SU-DHL-6 (cell line): Measurements from ENCODE around the gene CCNL2.
"Not testable (repeated sequence)": the region's sequence is repeated elsewhere in the genome, so short reads cannot be mapped to it uniquely, and the experiment has no call there.

Experiments used
- H2AFZ ChIP-seq: fragments of 200-600 bp; sonication (generic); 2 replicates; pipeline ENCODE4 v1.6.1; 2014; ENCODE audit warnings: low read depth, mild to moderate bottlenecking, moderate library complexity, mixed read lengths, antibody characterized with exemption, low read length; ENCODE audit not compliant: severe bottlenecking
- H3F3A ChIP-seq: fragments of 200-600 bp; shearing (Covaris generic); 2 replicates; pipeline ENCODE4 v1.6.0; 2016; ENCODE audit warnings: antibody characterized with exemption, mild to moderate bottlenecking; ENCODE audit not compliant: insufficient read depth
- H3K27ac ChIP-seq: fragments of 200-600 bp; sonication (generic); 2 replicates; pipeline ENCODE4 v1.5.1; 2016; ENCODE audit warnings: low read depth, mild to moderate bottlenecking, low read length, moderate library complexity, mixed read lengths
- H3K27me3 ChIP-seq: fragments of 200-600 bp; sonication (generic), shearing (Covaris generic); 2 replicates; pipeline ENCODE4 v1.6.0; 2014; ENCODE audit warnings: mild to moderate bottlenecking, low read length
- H3K36me3 ChIP-seq: fragments of 200-600 bp; sonication (generic); 2 replicates; pipeline ENCODE4 v1.6.1; 2014; ENCODE audit warnings: mild to moderate bottlenecking, low read length, mixed read lengths
- H3K4me2 ChIP-seq: fragments of 300-600, 200-600 bp; shearing (Covaris generic), sonication (generic); 2 replicates; pipeline ENCODE4 v1.6.0; 2014; ENCODE audit warnings: low read length, low read depth, mild to moderate bottlenecking; ENCODE audit not compliant: poor library complexity, severe bottlenecking
- H3K4me3 ChIP-seq: fragments of 200-600 bp; sonication (generic); 2 replicates; pipeline ENCODE4 v1.5.1; 2014; ENCODE audit warnings: antibody characterized with exemption, low read length, mild to moderate bottlenecking, mixed read lengths; ENCODE audit not compliant: insufficient read depth, poor library complexity, severe bottlenecking
- H3K79me2 ChIP-seq: fragments of 200-600 bp; sonication (generic); 2 replicates; pipeline ENCODE4 v1.6.1; 2014; ENCODE audit warnings: mild to moderate bottlenecking, low read length, moderate library complexity; ENCODE audit not compliant: insufficient read depth
- H3K9ac ChIP-seq: fragments of 200-600 bp; sonication (generic); 2 replicates; pipeline ENCODE4 v1.7.0; 2014; ENCODE audit warnings: mild to moderate bottlenecking, low read length
- H3K9me2 ChIP-seq: fragments of 200-600 bp; sonication (generic); replicated peaks from 2 replicates; pipeline ENCODE4 v1.6.1; 2014; ENCODE audit warnings: low read length; ENCODE audit not compliant: insufficient read depth
- H3K9me3 ChIP-seq: fragments of 200-600 bp; sonication (generic); 2 replicates; pipeline ENCODE4 v1.6.1; 2014; ENCODE audit warnings: low read length, mixed read lengths; ENCODE audit not compliant: insufficient read depth
- H4K20me1 ChIP-seq: fragments of 200-600 bp; sonication (generic); 2 replicates; pipeline ENCODE4 v1.6.1; 2014; ENCODE audit warnings: low read depth, mild to moderate bottlenecking, antibody characterized with exemption, low read length, moderate library complexity, mixed read lengths
- EZH2phosphoT487 ChIP-seq: fragments of 200-600 bp; sonication (generic), shearing (Covaris generic); conservative IDR thresholded peaks from 2 replicates; pipeline ENCODE4 v1.6.1; 2018; ENCODE audit warnings: mild to moderate bottlenecking, antibody characterized with exemption, low read length, moderate library complexity, mixed read lengths
- TF ChIP-seq, protein P1 (sequence below): fragments of 200-600 bp; sonication (generic); IDR thresholded peaks from one replicate; pipeline ENCODE4 v1.5.1; 2017; ENCODE audit warnings: antibody characterized with exemption, mild to moderate bottlenecking, low read length, moderate library complexity; ENCODE audit not compliant: insufficient read depth, poor library complexity, severe bottlenecking

The CCNL2 gene

DNA sequence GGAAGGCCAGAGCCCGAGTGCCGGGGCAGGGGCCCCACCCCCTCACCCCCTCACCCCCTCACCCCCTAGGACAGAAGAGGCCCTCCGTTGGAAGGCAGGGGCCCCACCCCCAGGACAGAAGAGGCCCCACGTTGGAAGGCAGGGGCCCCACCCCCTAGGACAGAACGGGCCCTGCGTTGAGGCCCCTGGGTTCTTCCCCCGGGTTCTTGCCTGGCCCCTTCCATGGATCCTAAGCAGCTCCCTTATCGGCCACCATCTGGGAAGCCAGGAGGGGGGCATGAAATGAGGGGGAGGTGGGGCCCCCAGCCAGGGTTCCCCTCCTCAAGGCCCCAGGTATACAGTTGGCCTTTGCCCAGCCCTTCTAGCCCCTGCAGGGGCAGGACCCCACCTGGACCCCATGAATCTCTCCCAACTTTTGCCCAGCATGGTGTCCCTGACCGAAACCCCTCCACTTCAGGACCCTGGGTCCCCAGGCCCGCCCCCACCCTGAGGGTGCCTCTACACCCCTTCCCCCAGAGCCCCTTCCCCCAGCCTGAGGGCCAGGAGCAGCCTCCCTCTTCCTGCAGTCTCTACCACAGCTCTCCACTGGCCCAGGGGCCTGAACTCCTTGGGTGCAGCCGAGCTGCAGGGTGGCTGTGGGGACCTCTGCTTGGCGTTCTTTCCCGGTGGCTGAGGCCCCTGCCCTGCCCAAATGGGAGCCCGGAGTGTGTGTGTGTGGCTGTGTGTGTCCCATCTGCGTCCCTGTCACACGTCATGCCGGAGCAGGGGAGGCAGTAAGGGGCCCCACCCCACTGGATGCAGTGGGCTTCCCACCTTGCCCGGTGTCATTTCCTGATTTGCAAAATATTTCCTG is 32.1 kb upstream of the CCNL2 start:
- TF ChIP-seq EZH2phosphoT487: no peak
- TF ChIP-seq, protein P1, sequence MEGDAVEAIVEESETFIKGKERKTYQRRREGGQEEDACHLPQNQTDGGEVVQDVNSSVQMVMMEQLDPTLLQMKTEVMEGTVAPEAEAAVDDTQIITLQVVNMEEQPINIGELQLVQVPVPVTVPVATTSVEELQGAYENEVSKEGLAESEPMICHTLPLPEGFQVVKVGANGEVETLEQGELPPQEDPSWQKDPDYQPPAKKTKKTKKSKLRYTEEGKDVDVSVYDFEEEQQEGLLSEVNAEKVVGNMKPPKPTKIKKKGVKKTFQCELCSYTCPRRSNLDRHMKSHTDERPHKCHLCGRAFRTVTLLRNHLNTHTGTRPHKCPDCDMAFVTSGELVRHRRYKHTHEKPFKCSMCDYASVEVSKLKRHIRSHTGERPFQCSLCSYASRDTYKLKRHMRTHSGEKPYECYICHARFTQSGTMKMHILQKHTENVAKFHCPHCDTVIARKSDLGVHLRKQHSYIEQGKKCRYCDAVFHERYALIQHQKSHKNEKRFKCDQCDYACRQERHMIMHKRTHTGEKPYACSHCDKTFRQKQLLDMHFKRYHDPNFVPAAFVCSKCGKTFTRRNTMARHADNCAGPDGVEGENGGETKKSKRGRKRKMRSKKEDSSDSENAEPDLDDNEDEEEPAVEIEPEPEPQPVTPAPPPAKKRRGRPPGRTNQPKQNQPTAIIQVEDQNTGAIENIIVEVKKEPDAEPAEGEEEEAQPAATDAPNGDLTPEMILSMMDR: no peak
- Histone ChIP-seq H3K27ac (no peak overlapping the region), H3K9me3 (no peaks in the 10 kb centered on the region), H3K79me2 (no peaks in the 10 kb centered on the region), H3K4me2 (no peak overlapping the region), H3K27me3 (no peaks in the 10 kb centered on the region), H3K36me3 (no peaks in the 10 kb centered on the region), H3F3A (no peaks in the 10 kb centered on the region), H3K4me3 (no peak overlapping the region), H3K9me2 (no peaks in the 10 kb centered on the region), H4K20me1 (no peaks in the 10 kb centered on the region), H2AFZ (no peak overlapping the region), H3K9ac (no peak overlapping the region)

DNA sequence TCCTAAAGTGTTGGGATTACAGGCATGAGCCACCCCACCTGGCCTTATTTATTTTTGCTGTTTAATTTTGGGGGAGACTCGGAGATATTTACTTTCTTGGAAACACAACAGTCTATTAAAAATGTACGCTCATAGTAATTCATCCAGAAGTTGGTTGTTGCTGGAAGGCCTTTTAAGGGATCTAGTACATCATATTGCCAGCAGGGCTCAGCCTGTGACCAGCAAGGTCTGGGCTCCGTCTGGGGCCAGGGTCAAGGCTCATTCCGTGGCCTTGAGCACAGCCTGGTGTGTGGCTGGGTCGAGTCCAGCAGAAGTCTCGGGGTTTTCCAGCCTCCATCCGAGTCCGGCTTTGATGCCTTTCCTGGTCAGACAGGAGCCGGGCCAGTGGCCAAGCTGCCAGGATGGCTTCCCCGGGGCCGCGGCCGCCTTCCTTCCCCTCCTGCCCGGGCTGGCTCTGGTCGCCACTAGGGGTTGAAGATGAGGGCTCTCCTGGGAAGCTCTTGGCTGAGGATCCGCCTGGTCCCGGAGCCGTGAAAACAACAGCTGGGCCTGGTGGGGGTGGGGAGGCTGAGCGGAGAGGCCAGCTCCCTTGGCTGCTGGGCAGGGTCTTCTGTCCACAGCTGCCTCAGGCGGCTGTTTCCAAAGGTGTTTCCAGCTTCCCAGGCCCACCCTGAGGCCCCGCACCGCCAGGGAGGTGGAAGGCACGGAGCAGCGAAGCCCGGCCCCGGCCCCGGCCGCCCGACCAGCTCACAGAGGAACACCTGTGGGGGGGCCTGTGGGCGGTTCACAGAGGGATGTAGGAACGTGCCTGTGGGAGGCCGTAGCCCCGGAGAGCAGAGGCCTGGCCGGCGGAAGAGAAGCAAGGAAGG is 31.2 kb upstream of the CCNL2 start:
- no peaks in the 10 kb centered on the region for H3K9me2 ChIP-seq
- H3K27me3 ChIP-seq: no peaks in the 10 kb centered on the region
- no peak overlapping the region for H3K4me3 ChIP-seq
- no peak overlapping the region for H3K9ac ChIP-seq
- no peaks in the 10 kb centered on the region for H3K79me2 ChIP-seq
- no peaks in the 10 kb centered on the region for H3K9me3 ChIP-seq
- H2AFZ ChIP-seq: no peak overlapping the region
- no peak overlapping the region for H3K4me2 ChIP-seq
- no peaks in the 10 kb centered on the region for H3F3A ChIP-seq
- H3K36me3 ChIP-seq: no peaks in the 10 kb centered on the region
- H4K20me1 ChIP-seq: no peaks in the 10 kb centered on the region
- TF ChIP-seq, protein P1: no peak
- TF ChIP-seq EZH2phosphoT487: no peak
- no peak overlapping the region for H3K27ac ChIP-seq

DNA sequence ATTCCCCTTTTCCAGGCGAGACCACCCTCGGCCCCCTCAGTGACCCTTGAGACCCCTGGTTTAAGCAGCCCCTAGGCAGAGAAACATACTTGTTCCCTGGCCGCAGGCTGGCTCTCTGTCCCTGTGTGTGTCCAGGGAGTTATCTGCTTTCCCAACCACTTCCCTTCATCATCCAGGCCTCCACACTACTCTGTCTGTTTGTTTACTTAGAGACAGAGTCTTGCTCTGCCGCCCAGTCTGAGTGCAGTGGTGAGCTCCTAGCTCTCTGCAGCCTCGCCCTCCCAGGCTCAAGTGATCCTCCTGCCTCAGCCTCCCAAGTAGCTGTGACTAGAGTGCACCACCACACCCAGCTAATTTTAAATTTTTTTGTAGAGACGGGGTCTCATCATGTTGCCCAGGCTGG is 30.5 kb upstream of the CCNL2 start:
- Histone ChIP-seq H3K4me2 (no peak overlapping the region), H4K20me1 (no peaks in the 10 kb centered on the region), H3K27me3 (no peaks in the 10 kb centered on the region), H3F3A (no peaks in the 10 kb centered on the region), H3K36me3 (no peaks in the 10 kb centered on the region), H2AFZ (no peak overlapping the region), H3K9me2 (no peaks in the 10 kb centered on the region), H3K4me3 (no peak overlapping the region), H3K79me2 (no peaks in the 10 kb centered on the region), H3K9ac (no peak overlapping the region), H3K9me3 (no peaks in the 10 kb centered on the region), H3K27ac (no peak overlapping the region)
- TF ChIP-seq EZH2phosphoT487: no peak
- TF ChIP-seq, protein P1: no peak

DNA sequence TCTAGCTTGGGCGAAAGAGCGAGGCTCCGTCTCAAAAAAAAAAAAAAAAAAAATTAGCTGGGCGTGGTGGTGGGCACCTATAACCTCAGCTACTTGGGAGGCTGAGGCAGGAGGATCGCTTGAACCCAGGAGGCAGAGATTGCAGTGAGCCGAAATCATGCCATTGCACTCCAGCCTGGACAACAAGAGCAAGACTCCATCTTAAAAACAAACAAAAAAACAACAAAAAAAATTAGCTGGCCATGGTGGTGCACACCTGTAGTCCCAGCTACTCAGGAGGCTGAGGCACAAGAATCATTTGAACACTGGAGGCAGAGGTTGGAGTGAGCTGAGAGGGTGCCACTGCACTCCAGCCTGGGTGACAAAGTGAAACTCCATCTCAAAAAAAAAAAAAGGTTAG is 29.8 kb upstream of the CCNL2 start:
- not testable (repeated sequence) for H3K27me3 ChIP-seq, H2AFZ ChIP-seq, H3K9ac ChIP-seq, H3K79me2 ChIP-seq, H3K27ac ChIP-seq, H3K4me3 ChIP-seq, H3K36me3 ChIP-seq, H3K9me2 ChIP-seq, H3F3A ChIP-seq, H4K20me1 ChIP-seq, H3K9me3 ChIP-seq, H3K4me2 ChIP-seq
